Neural cell (in vitro differentiated cells): ENCODE measurements around the gene ATPAF2. TPM values are rescaled to one million over a fixed set of nuclear protein-coding genes. Genes with fewer than 3 reads are reported as not detected.

Experiments used
- H2AFZ ChIP-seq: fragments of 200-600, 300-800 bp; sonication (generic), shearing (Covaris generic); 2 replicates; pipeline ENCODE4 v1.6.0; 2014; ENCODE audit warnings: low read depth, mild to moderate bottlenecking, antibody characterized with exemption, low read length, moderate library complexity
- H3F3A ChIP-seq: fragments of 200-600 bp; shearing (Covaris generic); 2 replicates; pipeline ENCODE4 v1.6.1; 2016; ENCODE audit warnings: mild to moderate bottlenecking, moderate library complexity, mixed read lengths, antibody characterized with exemption, low read length; ENCODE audit not compliant: insufficient read depth, poor library complexity, severe bottlenecking
- H3K27ac ChIP-seq: fragments of 200-600, 300-800 bp; sonication (generic), shearing (Covaris generic); 2 replicates; pipeline ENCODE4 v1.5.1; 2014; ENCODE audit warnings: mild to moderate bottlenecking, low read length, moderate library complexity
- H3K27me3 ChIP-seq: fragments of 300-800, 200-600 bp; sonication (generic), shearing (Covaris generic); 2 replicates; pipeline ENCODE4 v1.6.0; 2014; ENCODE audit warnings: mild to moderate bottlenecking, low read depth, low read length, moderate library complexity; ENCODE audit not compliant: insufficient read depth
- H3K36me3 ChIP-seq: fragments of 300-800, 200-600 bp; sonication (generic), shearing (Covaris generic); 2 replicates; pipeline ENCODE4 v1.5.1; 2014; ENCODE audit warnings: mild to moderate bottlenecking, antibody characterized with exemption, low read length, moderate library complexity; ENCODE audit not compliant: insufficient read depth
- H3K4me2 ChIP-seq: fragments of 300-800, 200-600 bp; sonication (generic), shearing (Covaris generic); 2 replicates; pipeline ENCODE4 v1.6.0; 2014; ENCODE audit warnings: mild to moderate bottlenecking, low read length
- H3K4me3 ChIP-seq: fragments of 300-800, 200-600 bp; sonication (generic), shearing (Covaris generic); 2 replicates; pipeline ENCODE4 v1.5.1; 2014; ENCODE audit warnings: mild to moderate bottlenecking, low read length, moderate library complexity
- H3K79me2 ChIP-seq: fragments of 200-600 bp; shearing (Covaris generic); replicated peaks from 2 replicates; pipeline ENCODE4 v1.6.0; 2014; ENCODE audit warnings: mild to moderate bottlenecking, low read length, moderate library complexity; ENCODE audit not compliant: insufficient read depth
- H3K9ac ChIP-seq: fragments of 300-800, 200-600 bp; sonication (generic), shearing (Covaris generic); 2 replicates; pipeline ENCODE4 v1.6.1; 2016; ENCODE audit warnings: mild to moderate bottlenecking, low read length, mixed read lengths
- H3K9me2 ChIP-seq: fragments of 200-600 bp; shearing (Covaris generic); 2 replicates; pipeline ENCODE4 v1.6.1; 2016; ENCODE audit warnings: mild to moderate bottlenecking, low read length, mixed read lengths; ENCODE audit not compliant: insufficient read depth
- H3K9me3 ChIP-seq: fragments of 200-600, 300-800 bp; sonication (generic), shearing (Covaris generic); 2 replicates; pipeline ENCODE4 v1.6.1; 2016; ENCODE audit warnings: mild to moderate bottlenecking, mixed run types, low read length, moderate library complexity, mixed read lengths
- H4K20me1 ChIP-seq: fragments of 200-600 bp; shearing (Covaris generic); 2 replicates; pipeline ENCODE4 v1.6.1; 2016; ENCODE audit warnings: mild to moderate bottlenecking, mixed run types; ENCODE audit not compliant: insufficient read depth
- EP300 ChIP-seq: fragments of 450-650 bp; conservative IDR thresholded peaks from 2 replicates; pipeline ENCODE4 v1.6.1; 2014; ENCODE audit warnings: antibody characterized with exemption, mild to moderate bottlenecking, moderate library complexity; ENCODE audit not compliant: poor library complexity, severe bottlenecking
- EZH2 ChIP-seq: fragments of 200-600, 300-800 bp; shearing (Covaris generic), sonication (generic); IDR thresholded peaks from 2 replicates; pipeline ENCODE4 v1.6.1; 2014; ENCODE audit warnings: antibody characterized with exemption, low read length, borderline replicate concordance, mild to moderate bottlenecking; ENCODE audit not compliant: insufficient read depth, poor library complexity, severe bottlenecking
- MXI1 ChIP-seq: fragments of 450-650 bp; conservative IDR thresholded peaks from 2 replicates; pipeline ENCODE4 v1.6.1; 2014; ENCODE audit warnings: antibody characterized with exemption, mild to moderate bottlenecking; ENCODE audit not compliant: poor library complexity, severe bottlenecking
- POLR2AphosphoS5 ChIP-seq: IDR thresholded peaks from 2 replicates; pipeline ENCODE4 v1.6.1; 2012
- RAD21 ChIP-seq: fragments of 450-650 bp; conservative IDR thresholded peaks from 2 replicates; pipeline ENCODE4 v1.6.1; 2014; ENCODE audit warnings: antibody characterized with exemption, mild to moderate bottlenecking, moderate library complexity
- SMC3 ChIP-seq: fragments of 450-650 bp; conservative IDR thresholded peaks from 2 replicates; pipeline ENCODE4 v1.6.1; 2014; ENCODE audit warnings: antibody characterized with exemption, mild to moderate bottlenecking, moderate library complexity; ENCODE audit not compliant: poor library complexity
- TAF1 ChIP-seq: IDR thresholded peaks from 2 replicates; pipeline ENCODE4 v1.6.1; 2012; ENCODE audit warnings: low read depth
- polyA plus RNA-seq: library from polyadenylated mRNA; depleted of rRNA; stranded (reverse); fragments of >200 nt; gene quantifications from 2 replicates; pipeline ENCODE4 v1.2.3, GENCODE V29; 2014
- TF ChIP-seq, protein P1 (sequence below): IDR thresholded peaks from 2 replicates; pipeline ENCODE4 v1.6.1; 2012; ENCODE audit warnings: borderline replicate concordance
- TF ChIP-seq, protein P2 (sequence below): fragments of 450-650 bp; IDR thresholded peaks from 2 replicates; pipeline ENCODE4 v1.5.1; 2014; ENCODE audit warnings: antibody characterized with exemption, mild to moderate bottlenecking, moderate library complexity; ENCODE audit not compliant: poor library complexity, severe bottlenecking

ATPAF2 gene
- polyA plus RNA-seq, 1 donor from 2014 or later = 33.3 TPM

DNA sequence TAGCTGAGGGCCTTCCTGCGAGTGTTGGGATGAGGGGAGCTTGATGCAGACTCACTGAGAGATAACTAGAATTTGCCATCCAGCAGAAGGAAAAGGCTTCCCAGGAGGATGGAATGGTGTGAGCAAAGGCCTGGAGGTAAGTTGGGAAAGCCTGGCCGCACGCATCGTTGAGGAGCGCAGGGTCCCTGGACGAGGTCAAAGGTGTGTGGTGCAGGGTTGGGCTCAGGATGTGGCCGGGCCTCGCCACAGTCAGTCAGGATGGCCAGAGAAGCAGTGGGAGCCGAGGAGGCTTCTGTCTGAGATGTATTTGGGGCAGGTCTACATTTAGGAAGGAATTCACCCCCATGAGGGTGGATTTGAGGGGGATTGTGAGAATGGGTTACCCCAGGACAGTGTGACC, 49.9 kb downstream of the ATPAF2 start:
- H3K9ac ChIP-seq = no peak overlapping the region
- no peak overlapping the region for H3K4me3 ChIP-seq
- H3K9me2 ChIP-seq = no peaks in the 10 kb centered on the region
- H3K27me3 ChIP-seq = no peaks in the 10 kb centered on the region
- H3K36me3 ChIP-seq = no peaks in the 10 kb centered on the region
- H3K9me3 ChIP-seq = no peaks in the 10 kb centered on the region
- no peak for TF ChIP-seq RAD21
- no peak for TF ChIP-seq EZH2
- TF ChIP-seq TAF1 = no peak
- TF ChIP-seq EP300 = no peak
- no peak for TF ChIP-seq POLR2AphosphoS5
- TF ChIP-seq, protein P1, sequence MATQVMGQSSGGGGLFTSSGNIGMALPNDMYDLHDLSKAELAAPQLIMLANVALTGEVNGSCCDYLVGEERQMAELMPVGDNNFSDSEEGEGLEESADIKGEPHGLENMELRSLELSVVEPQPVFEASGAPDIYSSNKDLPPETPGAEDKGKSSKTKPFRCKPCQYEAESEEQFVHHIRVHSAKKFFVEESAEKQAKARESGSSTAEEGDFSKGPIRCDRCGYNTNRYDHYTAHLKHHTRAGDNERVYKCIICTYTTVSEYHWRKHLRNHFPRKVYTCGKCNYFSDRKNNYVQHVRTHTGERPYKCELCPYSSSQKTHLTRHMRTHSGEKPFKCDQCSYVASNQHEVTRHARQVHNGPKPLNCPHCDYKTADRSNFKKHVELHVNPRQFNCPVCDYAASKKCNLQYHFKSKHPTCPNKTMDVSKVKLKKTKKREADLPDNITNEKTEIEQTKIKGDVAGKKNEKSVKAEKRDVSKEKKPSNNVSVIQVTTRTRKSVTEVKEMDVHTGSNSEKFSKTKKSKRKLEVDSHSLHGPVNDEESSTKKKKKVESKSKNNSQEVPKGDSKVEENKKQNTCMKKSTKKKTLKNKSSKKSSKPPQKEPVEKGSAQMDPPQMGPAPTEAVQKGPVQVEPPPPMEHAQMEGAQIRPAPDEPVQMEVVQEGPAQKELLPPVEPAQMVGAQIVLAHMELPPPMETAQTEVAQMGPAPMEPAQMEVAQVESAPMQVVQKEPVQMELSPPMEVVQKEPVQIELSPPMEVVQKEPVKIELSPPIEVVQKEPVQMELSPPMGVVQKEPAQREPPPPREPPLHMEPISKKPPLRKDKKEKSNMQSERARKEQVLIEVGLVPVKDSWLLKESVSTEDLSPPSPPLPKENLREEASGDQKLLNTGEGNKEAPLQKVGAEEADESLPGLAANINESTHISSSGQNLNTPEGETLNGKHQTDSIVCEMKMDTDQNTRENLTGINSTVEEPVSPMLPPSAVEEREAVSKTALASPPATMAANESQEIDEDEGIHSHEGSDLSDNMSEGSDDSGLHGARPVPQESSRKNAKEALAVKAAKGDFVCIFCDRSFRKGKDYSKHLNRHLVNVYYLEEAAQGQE = no peak
- no peak for TF ChIP-seq MXI1
- TF ChIP-seq, protein P2, sequence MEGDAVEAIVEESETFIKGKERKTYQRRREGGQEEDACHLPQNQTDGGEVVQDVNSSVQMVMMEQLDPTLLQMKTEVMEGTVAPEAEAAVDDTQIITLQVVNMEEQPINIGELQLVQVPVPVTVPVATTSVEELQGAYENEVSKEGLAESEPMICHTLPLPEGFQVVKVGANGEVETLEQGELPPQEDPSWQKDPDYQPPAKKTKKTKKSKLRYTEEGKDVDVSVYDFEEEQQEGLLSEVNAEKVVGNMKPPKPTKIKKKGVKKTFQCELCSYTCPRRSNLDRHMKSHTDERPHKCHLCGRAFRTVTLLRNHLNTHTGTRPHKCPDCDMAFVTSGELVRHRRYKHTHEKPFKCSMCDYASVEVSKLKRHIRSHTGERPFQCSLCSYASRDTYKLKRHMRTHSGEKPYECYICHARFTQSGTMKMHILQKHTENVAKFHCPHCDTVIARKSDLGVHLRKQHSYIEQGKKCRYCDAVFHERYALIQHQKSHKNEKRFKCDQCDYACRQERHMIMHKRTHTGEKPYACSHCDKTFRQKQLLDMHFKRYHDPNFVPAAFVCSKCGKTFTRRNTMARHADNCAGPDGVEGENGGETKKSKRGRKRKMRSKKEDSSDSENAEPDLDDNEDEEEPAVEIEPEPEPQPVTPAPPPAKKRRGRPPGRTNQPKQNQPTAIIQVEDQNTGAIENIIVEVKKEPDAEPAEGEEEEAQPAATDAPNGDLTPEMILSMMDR = no peak
- TF ChIP-seq SMC3 = no peak
- H3K27ac ChIP-seq = no peak overlapping the region
- no peaks in the 10 kb centered on the region for H3K79me2 ChIP-seq
- no peaks in the 10 kb centered on the region for H4K20me1 ChIP-seq
- H3K4me2 ChIP-seq = no peak overlapping the region
- H2AFZ ChIP-seq = no peak overlapping the region
- no peaks in the 10 kb centered on the region for H3F3A ChIP-seq

DNA sequence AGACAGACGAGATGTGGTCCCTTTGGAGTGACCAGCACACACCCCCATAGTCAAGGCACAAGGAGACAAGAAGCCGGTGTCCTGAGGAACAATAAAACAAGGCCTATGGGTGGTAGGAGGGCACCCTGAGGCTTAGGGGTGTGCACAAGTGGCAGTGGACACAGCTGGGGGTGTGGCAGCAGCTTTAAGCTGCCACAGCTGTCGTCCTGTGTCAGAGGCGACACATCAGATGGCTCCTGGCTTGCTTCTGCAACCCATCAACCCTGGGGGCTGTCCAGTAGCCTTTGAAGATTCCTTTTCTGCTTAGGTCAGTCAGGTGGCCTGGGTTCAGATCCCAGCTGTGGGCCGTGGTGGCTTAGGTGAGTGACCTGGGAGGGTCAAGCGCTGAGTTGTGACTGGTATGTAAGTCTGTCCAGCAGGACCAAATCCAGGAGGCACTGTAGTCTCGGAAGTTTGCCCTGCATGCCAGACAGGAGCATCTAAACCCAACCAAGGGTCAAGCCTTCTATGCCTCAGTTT, 50.5 kb downstream of the ATPAF2 start:
- Histone ChIP-seq H3K9me3 (no peaks in the 10 kb centered on the region), H3K27me3 (no peaks in the 10 kb centered on the region), H3K27ac (no peak overlapping the region), H3K36me3 (no peaks in the 10 kb centered on the region), H3K4me3 (no peak overlapping the region), H3K9ac (no peak overlapping the region), H2AFZ (no peak overlapping the region), H3K79me2 (no peaks in the 10 kb centered on the region), H3K9me2 (no peaks in the 10 kb centered on the region), H3K4me2 (no peak overlapping the region), H4K20me1 (no peaks in the 10 kb centered on the region), H3F3A (no peaks in the 10 kb centered on the region)
- TF ChIP-seq POLR2AphosphoS5 = no peak

DNA sequence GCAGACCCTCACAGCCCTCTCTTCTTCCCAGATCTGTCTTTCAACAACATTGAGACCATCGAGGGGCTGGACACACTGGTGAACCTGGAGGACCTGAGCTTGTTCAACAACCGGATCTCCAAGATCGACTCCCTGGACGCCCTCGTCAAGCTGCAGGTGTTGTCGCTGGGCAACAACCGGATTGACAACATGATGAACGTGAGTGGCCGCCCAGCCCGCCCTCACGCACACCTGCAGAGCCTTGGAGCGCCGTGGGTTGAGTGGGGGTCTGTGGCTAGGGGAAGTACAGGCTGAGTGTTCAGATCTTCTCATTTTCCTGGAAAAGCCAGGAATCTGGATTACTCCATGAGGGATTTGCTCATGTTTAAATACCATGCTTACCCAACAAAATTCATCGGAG, 51.1 kb downstream of the ATPAF2 start:
- Histone ChIP-seq H3K79me2 (no peaks in the 10 kb centered on the region), H3K27ac (no peak overlapping the region)

More for the DNA sequence above, 51.1 kb downstream of the ATPAF2 start:
- Histone ChIP-seq H2AFZ (no peak overlapping the region), H3K9ac (no peak overlapping the region), H3K4me3 (no peak overlapping the region), H3F3A (no peaks in the 10 kb centered on the region), H4K20me1 (no peaks in the 10 kb centered on the region), H3K9me2 (no peaks in the 10 kb centered on the region), H3K36me3 (no peaks in the 10 kb centered on the region), H3K27me3 (no peaks in the 10 kb centered on the region), H3K4me2 (no peak overlapping the region), H3K9me3 (no peaks in the 10 kb centered on the region)
- no peak for TF ChIP-seq MXI1
